ENCODE data around the gene ZNF213. TPM values are rescaled to one million over a fixed set of nuclear protein-coding genes. Genes with fewer than 3 reads are reported as not detected.

ZNF213 gene
- total RNA-seq, 1 experiment from 2014 or later, result 12.3 TPM

DNA sequence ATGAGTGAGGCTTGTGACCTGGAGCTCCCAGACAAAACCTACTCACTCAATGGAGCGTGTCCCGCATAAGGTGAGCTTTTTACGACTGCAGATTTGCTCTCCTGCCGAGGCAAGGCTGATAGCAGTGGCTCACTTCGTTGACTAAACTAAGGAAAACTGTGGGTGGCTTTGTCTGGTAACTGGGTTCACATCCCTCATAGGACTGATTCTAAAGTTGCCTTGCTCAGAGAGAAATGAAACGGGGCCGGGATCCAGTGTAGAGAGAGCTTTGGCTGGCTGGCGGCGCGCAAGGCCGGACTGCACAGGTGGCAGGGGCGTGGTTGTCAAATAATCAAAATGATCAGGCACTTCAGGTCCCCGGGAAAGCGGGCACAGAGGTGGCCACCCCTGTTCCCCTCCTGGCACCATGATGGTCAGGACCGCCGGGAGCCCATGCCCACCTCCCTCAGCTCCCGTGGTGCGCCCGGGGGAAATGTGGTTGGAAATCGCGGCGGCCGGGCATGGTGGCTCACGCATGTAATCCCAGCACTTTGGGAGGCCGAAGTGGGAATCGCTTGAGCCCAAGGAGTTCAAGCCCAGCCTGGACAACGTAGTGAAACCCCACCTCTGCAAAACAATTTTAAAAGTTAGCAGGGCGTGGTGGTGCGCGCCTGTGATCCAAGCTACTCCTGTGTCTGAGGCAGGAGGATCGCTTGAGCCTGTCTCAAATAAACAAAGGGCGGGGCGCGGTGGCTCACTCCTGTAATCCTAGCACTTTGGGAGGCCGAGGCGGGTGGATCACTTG, 26.6 kb downstream of the ZNF213 start:
- Histone ChIP-seq H3K27me3 (ENCODE audit: control insufficient read depth, insufficient read depth, low read length) (no peaks in the 10 kb centered on the region), H3K36me3 (ENCODE audit: control insufficient read depth, insufficient read depth, low read length) (no peaks in the 10 kb centered on the region), H3K4me3 (ENCODE audit: low read depth in 2 of 2, low read length in 2 of 2) (peak overlapping the region; percentile 76), H3K4me1 (ENCODE audit: control insufficient read depth, insufficient read depth, low read length) (peaks cover 14% of the 10 kb centered on the region), H3K27ac (ENCODE audit: low read length) (peak overlapping the region; percentile 86), H3K9me3 (ENCODE audit: control insufficient read depth, insufficient read depth, low read depth, low read length) (no peaks in the 10 kb centered on the region)
- POLR2A ChIA-PET, result interaction anchor here (0.6 to 0.7 kb wide), 2 partner anchors 18 to 26 kb away, joined by 10 to 11 read pairs; no protein-coding TSS in a partner anchor
- DNase-seq (ENCODE audit: low read depth, low spot score) (no peak), ATAC-seq (0 out of 2 replicates have a peak, but pooled peaks have one; percentile 2)
- TF ChIP-seq, protein P1, sequence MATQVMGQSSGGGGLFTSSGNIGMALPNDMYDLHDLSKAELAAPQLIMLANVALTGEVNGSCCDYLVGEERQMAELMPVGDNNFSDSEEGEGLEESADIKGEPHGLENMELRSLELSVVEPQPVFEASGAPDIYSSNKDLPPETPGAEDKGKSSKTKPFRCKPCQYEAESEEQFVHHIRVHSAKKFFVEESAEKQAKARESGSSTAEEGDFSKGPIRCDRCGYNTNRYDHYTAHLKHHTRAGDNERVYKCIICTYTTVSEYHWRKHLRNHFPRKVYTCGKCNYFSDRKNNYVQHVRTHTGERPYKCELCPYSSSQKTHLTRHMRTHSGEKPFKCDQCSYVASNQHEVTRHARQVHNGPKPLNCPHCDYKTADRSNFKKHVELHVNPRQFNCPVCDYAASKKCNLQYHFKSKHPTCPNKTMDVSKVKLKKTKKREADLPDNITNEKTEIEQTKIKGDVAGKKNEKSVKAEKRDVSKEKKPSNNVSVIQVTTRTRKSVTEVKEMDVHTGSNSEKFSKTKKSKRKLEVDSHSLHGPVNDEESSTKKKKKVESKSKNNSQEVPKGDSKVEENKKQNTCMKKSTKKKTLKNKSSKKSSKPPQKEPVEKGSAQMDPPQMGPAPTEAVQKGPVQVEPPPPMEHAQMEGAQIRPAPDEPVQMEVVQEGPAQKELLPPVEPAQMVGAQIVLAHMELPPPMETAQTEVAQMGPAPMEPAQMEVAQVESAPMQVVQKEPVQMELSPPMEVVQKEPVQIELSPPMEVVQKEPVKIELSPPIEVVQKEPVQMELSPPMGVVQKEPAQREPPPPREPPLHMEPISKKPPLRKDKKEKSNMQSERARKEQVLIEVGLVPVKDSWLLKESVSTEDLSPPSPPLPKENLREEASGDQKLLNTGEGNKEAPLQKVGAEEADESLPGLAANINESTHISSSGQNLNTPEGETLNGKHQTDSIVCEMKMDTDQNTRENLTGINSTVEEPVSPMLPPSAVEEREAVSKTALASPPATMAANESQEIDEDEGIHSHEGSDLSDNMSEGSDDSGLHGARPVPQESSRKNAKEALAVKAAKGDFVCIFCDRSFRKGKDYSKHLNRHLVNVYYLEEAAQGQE (IDR thresholded peaks at IDR 0.05; ENCODE audit: insufficient read depth in 1 of 2, low read depth in 2 of 2, low read length in 1 of 2), result no peak
- no peak for TF ChIP-seq TCF7L2 (IDR thresholded peaks at IDR 0.05; ENCODE audit: low read depth, low read length)
- no peak for TF ChIP-seq SIN3A (IDR thresholded peaks at IDR 0.05; ENCODE audit: borderline replicate concordance, insufficient read depth, low read depth, low read length)
- TF ChIP-seq POLR2AphosphoS5 (IDR thresholded peaks at IDR 0.05; ENCODE audit: low read depth, low read length), result no peak
- no peak for TF ChIP-seq CTCF (IDR thresholded peaks at IDR 0.05)
- in situ Hi-C loops (cut with HindIII; ENCODE audit: low pct_unique_long_range_greater_than_20kb, low sequenced_read_pairs) (no loop called here), intact Hi-C loops (cut with micrococcal nuclease; ENCODE audit: unreplicated experiment) (no loop called here)
- CTCF ChIA-PET, result interaction anchor here (0.6 to 0.7 kb wide), 3 partner anchors 9 to 64 kb away, joined by 3 to 6 read pairs (median 3); no protein-coding TSS in a partner anchor
- TSS peak; percentile 72 for BruUV-seq (replicated peaks)

- H3K36me3 ChIP-seq (ENCODE audit: control insufficient read depth, insufficient read depth, low read length), result no peaks in the 10 kb centered on the region
- peak overlapping the region; percentile 69; the same call in 1 of the 2 replicates for H3K27ac ChIP-seq (ENCODE audit: low read length)
- no peak for TF ChIP-seq SIN3A (IDR thresholded peaks at IDR 0.05; ENCODE audit: borderline replicate concordance, insufficient read depth, low read depth, low read length)
- TF ChIP-seq POLR2AphosphoS5 (IDR thresholded peaks at IDR 0.05; ENCODE audit: low read depth, low read length), result no peak
- H3K27me3 ChIP-seq (ENCODE audit: control insufficient read depth, insufficient read depth, low read length), result no peaks in the 10 kb centered on the region
- in situ Hi-C loops (cut with HindIII; ENCODE audit: low pct_unique_long_range_greater_than_20kb, low sequenced_read_pairs) (no loop called here), intact Hi-C loops (cut with micrococcal nuclease; ENCODE audit: unreplicated experiment) (no loop called here)
- ATAC-seq, result no peak
- H3K4me3 ChIP-seq (ENCODE audit: low read depth in 2 of 2, low read length in 2 of 2), result no peak overlapping the region
- H3K4me1 ChIP-seq (ENCODE audit: control insufficient read depth, insufficient read depth, low read length), result peaks cover 13% of the 10 kb centered on the region
- H3K9me3 ChIP-seq (ENCODE audit: control insufficient read depth, insufficient read depth, low read depth, low read length), result no peaks in the 10 kb centered on the region
- no peak for DNase-seq (ENCODE audit: low read depth, low spot score)
- POLR2A ChIA-PET, result no interaction called here
- CTCF ChIA-PET, result no interaction called here
- no TSS peak for BruUV-seq (replicated peaks)
Measured at GRCh38 chr16:3164121-3164991, 29.5 kb downstream of the ZNF213 start.

All from Panc1 (cell line).